ENCODE results near the gene TTC9C.

- TF ChIP-seq POU6F1 (CRISPR knock-in tag; IDR thresholded peaks at IDR 0.05; ENCODE audit: borderline replicate concordance, low read depth) (no peak), ZNF8 (CRISPR knock-in tag; IDR thresholded peaks at IDR 0.05) (no peak), SNAI2 (CRISPR knock-in tag; IDR thresholded peaks at IDR 0.05) (no peak), PPARA (CRISPR knock-in tag; IDR thresholded peaks at IDR 0.05; ENCODE audit: borderline replicate concordance) (no peak), TOX (CRISPR knock-in tag; IDR thresholded peaks at IDR 0.05; ENCODE audit: borderline replicate concordance) (no peak), GLIS3 (CRISPR knock-in tag; IDR thresholded peaks at IDR 0.05) (no peak), ZFP30 (CRISPR knock-in tag; IDR thresholded peaks at IDR 0.05) (no peak), ZNF565 (CRISPR knock-in tag; conservative IDR thresholded peaks at IDR 0.05; ENCODE audit: low read depth) (no peak), ARNTL (CRISPR knock-in tag; IDR thresholded peaks at IDR 0.05; ENCODE audit: borderline replicate concordance, low read depth) (no peak), CREB5 (CRISPR knock-in tag; IDR thresholded peaks at IDR 0.05; ENCODE audit: low read depth) (no peak), RARB (CRISPR knock-in tag; IDR thresholded peaks at IDR 0.05) (no peak), ZFP3 (CRISPR knock-in tag; IDR thresholded peaks at IDR 0.05) (no peak), BACH2 (CRISPR knock-in tag; IDR thresholded peaks at IDR 0.05; ENCODE audit: borderline replicate concordance) (no peak), ZC3H10 (CRISPR knock-in tag; IDR thresholded peaks at IDR 0.05) (no peak)
Measured at GRCh38 chr11:62747475-62748160, 19.3 kb downstream of the TTC9C start.
